ENCODE data around the gene UBR2.

- TF ChIP-seq CTCF (IDR thresholded peaks at IDR 0.05) (no peak), POLR2A (IDR thresholded peaks at IDR 0.05) (no peak)
These were observed 133.4 kb downstream of the UBR2 start for GRCh38 chr6:42697268-42697655.

Measured in thyroid gland (tissue), 4 donors.